Stimulated activated CD8-positive, alpha-beta memory T cell treated with anti-CD3 and anti-CD28 coated beads, Interleukin-12 subunit alpha, Interleukin-12 subunit beta, amount 100 ng/mL, for 24 hours (primary cell): ENCODE results near the gene PYCR2.
"Not testable (repeated sequence)": the region's sequence is repeated elsewhere in the genome, so short reads cannot be mapped to it uniquely, and the experiment has no call there.

ENCODE experiments used
- DNase-seq: peaks from one replicate; pipeline ENCODE4 v3.0.0-alpha.2; 2020; ENCODE audit errors: extremely low read depth

Gene PYCR2

GRCh38 chr1:225942574-225942973, 18.5 kb upstream of the PYCR2 start:
- no peak for DNase-seq

- no peak for DNase-seq
Measured at GRCh38 chr1:225941942-225942222, 17.8 kb upstream of the PYCR2 start.

GRCh38 chr1:225941187-225941941, 17.3 kb upstream of the PYCR2 start, which contains the start of gene LEFTY2:
TSS of gene LEFTY2 (minus strand) at chr1:225941220. CDS start at chr1:225941140, 80 bp downstream.
- DNase-seq, result no peak

GRCh38 chr1:225940385-225941151, 16.5 kb upstream of the PYCR2 start:
- no peak for DNase-seq

GRCh38 chr1:225939939-225940310, 15.9 kb upstream of the PYCR2 start:
- not testable (repeated sequence) for DNase-seq

GRCh38 chr1:225939097-225939938, 15.3 kb upstream of the PYCR2 start:
- not testable (repeated sequence) for DNase-seq

GRCh38 chr1:225937048-225937968, 13.3 kb upstream of the PYCR2 start:
- DNase-seq, result no peak

GRCh38 chr1:225936523-225936922, 12.5 kb upstream of the PYCR2 start:
- DNase-seq, result no peak

- DNase-seq, result not testable (repeated sequence)
Measured at GRCh38 chr1:225936086-225936485, 12.0 kb upstream of the PYCR2 start.

GRCh38 chr1:225934711-225935110, 10.7 kb upstream of the PYCR2 start:
- no peak for DNase-seq

- no peak for DNase-seq
Measured at GRCh38 chr1:225933072-225933471, 9.0 kb upstream of the PYCR2 start.

- no peak for DNase-seq
Measured at GRCh38 chr1:225931270-225932136, 7.5 kb upstream of the PYCR2 start.

GRCh38 chr1:225930566-225930965, 6.5 kb upstream of the PYCR2 start:
- no peak for DNase-seq

- not testable (repeated sequence) for DNase-seq
Measured at GRCh38 chr1:225929462-225929861, 5.4 kb upstream of the PYCR2 start.

- DNase-seq, result no peak
Measured at GRCh38 chr1:225928186-225929175, 4.4 kb upstream of the PYCR2 start.

GRCh38 chr1:225926551-225927113, 2.6 kb upstream of the PYCR2 start:
- no peak for DNase-seq

GRCh38 chr1:225923381-225923691, 714 bp downstream of the PYCR2 start:
- no peak for DNase-seq

- DNase-seq, result no peak
Measured at GRCh38 chr1:225921734-225922709, 2.0 kb downstream of the PYCR2 start.
